Stimulated activated CD8-positive, alpha-beta memory T cell treated with anti-CD3 and anti-CD28 coated beads, Interleukin-7, amount 100 ng/mL, for 48 hours (primary cell): ENCODE results near the gene DIRAS1.

Experiments
- DNase-seq, 2 donors: peaks; one replicate each; pipeline ENCODE4 v3.0.0-alpha.2; 2020; ENCODE audit warnings: low read depth in 1 of 2; ENCODE audit errors: extremely low read depth in 1 of 2

The DIRAS1 gene

GRCh38 chr19:2728783-2729387 is 7.7 kb upstream of the DIRAS1 start:
- DNase-seq, result no peak

GRCh38 chr19:2727640-2727944 is 6.4 kb upstream of the DIRAS1 start:
- no peak for DNase-seq

GRCh38 chr19:2726904-2727639 is 5.9 kb upstream of the DIRAS1 start:
- no peak for DNase-seq

- DNase-seq, result no peak
Observed at GRCh38 chr19:2726160-2726855, 5.1 kb upstream of the DIRAS1 start.

- no peak for DNase-seq
Observed at GRCh38 chr19:2724148-2724557, 3.0 kb upstream of the DIRAS1 start.

- no peak for DNase-seq
Observed at GRCh38 chr19:2723747-2724146, 2.6 kb upstream of the DIRAS1 start.

- DNase-seq, result no peak
Observed at GRCh38 chr19:2723345-2723715, 2.2 kb upstream of the DIRAS1 start.

- no peak for DNase-seq
Observed at GRCh38 chr19:2722541-2723344, 1.6 kb upstream of the DIRAS1 start.

GRCh38 chr19:2721570-2722540 is 683 bp upstream of the DIRAS1 start:
- DNase-seq, result no peak

GRCh38 chr19:2719920-2720776 is 1.0 kb downstream of the DIRAS1 start:
- DNase-seq, result no peak

GRCh38 chr19:2719232-2719735 is 1.9 kb downstream of the DIRAS1 start:
- DNase-seq, result no peak

- DNase-seq, result no peak
Observed at GRCh38 chr19:2717638-2718541, 3.3 kb downstream of the DIRAS1 start.

- no peak for DNase-seq
Observed at GRCh38 chr19:2716722-2717637, 4.2 kb downstream of the DIRAS1 start.

GRCh38 chr19:2716275-2716650 is 4.9 kb downstream of the DIRAS1 start:
- DNase-seq, result no peak

- DNase-seq, result no peak
Observed at GRCh38 chr19:2715470-2716274, 5.5 kb downstream of the DIRAS1 start.

GRCh38 chr19:2714531-2715269 is 6.5 kb downstream of the DIRAS1 start:
- DNase-seq, result no peak
